ENCODE measurements around the gene DNAJB8. TPM values are rescaled to one million over a fixed set of nuclear protein-coding genes. Genes with fewer than 3 reads are reported as not detected.

Gene DNAJB8
- polyA plus RNA-seq, 1 experiment = not detected

DNA sequence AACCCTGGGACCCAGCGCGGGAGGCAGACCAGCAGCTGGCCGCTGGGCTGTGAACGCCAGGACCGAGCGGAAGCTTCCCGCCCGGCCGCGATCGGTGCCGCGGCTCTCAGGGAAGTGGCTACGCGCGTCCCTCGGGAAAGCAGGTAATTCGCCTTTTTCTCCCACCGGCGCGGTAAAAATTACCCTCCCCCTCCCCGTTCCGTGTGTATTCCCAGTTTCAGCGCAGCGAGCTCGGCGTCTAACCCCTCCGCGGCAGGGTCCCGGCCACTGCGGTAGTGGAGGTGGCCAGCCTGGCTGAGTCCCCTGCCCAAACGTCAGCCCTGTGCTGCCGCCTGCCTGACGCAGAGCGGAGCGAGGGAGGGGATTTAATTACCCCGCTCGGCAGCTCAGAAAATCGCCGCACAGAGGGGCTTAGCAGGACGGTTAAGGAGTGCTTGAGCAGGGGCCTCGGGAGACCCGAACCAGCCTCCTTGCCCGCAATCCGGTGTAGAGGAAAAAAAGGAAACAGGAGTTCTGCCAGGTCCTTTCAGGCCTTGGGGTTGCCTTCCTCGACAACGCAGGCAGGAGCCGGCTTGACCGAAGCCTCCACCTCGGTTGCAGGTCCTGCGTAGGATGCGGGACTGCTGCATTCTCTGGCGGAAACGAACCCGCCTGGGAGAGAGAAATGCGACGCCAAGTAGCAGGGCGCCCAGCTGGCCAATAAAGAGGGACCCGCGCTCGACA, 23.4 kb upstream of the DNAJB8 start:
- peaks cover 11% of the 10 kb centered on the region for H3K36me3 ChIP-seq (ENCODE audit: control insufficient read depth, insufficient read depth, low read length)
- TF ChIP-seq, protein P1, sequence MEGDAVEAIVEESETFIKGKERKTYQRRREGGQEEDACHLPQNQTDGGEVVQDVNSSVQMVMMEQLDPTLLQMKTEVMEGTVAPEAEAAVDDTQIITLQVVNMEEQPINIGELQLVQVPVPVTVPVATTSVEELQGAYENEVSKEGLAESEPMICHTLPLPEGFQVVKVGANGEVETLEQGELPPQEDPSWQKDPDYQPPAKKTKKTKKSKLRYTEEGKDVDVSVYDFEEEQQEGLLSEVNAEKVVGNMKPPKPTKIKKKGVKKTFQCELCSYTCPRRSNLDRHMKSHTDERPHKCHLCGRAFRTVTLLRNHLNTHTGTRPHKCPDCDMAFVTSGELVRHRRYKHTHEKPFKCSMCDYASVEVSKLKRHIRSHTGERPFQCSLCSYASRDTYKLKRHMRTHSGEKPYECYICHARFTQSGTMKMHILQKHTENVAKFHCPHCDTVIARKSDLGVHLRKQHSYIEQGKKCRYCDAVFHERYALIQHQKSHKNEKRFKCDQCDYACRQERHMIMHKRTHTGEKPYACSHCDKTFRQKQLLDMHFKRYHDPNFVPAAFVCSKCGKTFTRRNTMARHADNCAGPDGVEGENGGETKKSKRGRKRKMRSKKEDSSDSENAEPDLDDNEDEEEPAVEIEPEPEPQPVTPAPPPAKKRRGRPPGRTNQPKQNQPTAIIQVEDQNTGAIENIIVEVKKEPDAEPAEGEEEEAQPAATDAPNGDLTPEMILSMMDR (IDR thresholded peaks at IDR 0.05; ENCODE audit: insufficient read depth, low read depth, low read length) = 0 out of 2 replicates have a peak, but pooled peaks have one; percentile 22
- DNase-seq (ENCODE audit: low read depth) = no peak
- CTCF ChIA-PET = interaction anchor here (0.7 to 2.0 kb wide), 8 partner anchors 29 to 395 kb away, joined by 3 to 10 read pairs (median 4); no protein-coding TSS in a partner anchor
- no peaks in the 10 kb centered on the region; the same call in 1 of the 2 replicates for H3K27me3 ChIP-seq (ENCODE audit: control insufficient read depth, insufficient read depth, low read length)
- POLR2A ChIA-PET = no interaction called here
- peak overlapping the region; percentile 91 for H3K4me3 ChIP-seq (ENCODE audit: low read depth, low read length)

DNA sequence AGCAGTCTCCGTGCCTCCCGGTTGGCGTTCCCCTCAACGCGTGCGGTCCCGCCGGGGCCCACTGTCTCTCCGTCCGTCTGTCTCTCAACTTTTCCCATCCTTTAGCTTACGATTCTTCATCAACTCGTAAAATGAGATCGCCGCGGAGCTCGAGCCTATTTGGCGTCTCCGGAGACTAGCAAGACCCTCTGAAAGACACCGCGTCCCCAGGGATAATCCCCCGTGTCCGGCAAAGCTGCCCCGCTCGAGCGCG, 22.9 kb upstream of the DNAJB8 start:
- DNase-seq (ENCODE audit: low read depth) = no peak
- POLR2A ChIA-PET = no interaction called here
- TF ChIP-seq, protein P1 (IDR thresholded peaks at IDR 0.05; ENCODE audit: insufficient read depth, low read depth, low read length) = no peak
- H3K27me3 ChIP-seq (ENCODE audit: control insufficient read depth, insufficient read depth, low read length) = no peaks in the 10 kb centered on the region; the same call in 1 of the 2 replicates
- H3K4me3 ChIP-seq (ENCODE audit: low read depth, low read length) = peak overlapping the region; percentile 91
- CTCF ChIA-PET = interaction anchor here (0.8 to 2.0 kb wide), 6 partner anchors 49 to 394 kb away, joined by 3 to 10 read pairs (median 4); no protein-coding TSS in a partner anchor
- peaks cover 14% of the 10 kb centered on the region for H3K36me3 ChIP-seq (ENCODE audit: control insufficient read depth, insufficient read depth, low read length)

DNA sequence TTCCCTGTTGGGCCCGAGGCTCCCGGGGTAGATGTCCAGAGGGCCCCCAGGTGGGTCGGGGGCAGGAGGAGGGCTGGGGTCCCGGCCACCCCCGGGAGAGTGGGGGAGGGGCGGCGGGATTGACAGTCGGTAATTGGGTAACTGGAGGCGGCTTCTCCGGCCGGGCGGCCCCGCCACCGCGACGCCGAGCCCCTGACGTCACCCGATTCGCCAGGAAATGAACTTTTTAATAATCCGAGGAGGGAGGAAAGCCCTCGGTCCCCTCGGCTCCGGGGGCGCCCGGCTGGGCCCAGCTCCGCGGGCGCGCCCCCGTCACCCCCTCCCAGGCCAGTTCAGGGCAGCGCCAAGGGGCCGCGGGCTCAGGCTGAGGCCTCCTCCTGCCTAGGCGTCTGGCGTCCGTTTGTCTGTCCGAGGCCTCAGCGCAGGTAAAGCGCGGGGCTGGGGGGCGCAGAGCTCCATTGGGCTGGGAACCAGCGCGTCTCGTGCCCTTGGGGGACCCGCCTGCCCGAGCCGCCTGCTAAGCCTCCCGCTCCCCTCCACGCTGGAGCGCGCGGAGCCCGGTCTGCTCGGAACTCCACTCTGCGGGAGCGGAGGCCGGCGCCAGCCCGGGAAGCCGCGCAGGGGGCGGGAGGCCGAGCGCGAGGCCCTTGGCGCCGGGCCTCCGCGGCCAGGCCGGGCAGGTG, 22.4 kb upstream of the DNAJB8 start:
- Histone ChIP-seq H3K27me3 (ENCODE audit: control insufficient read depth, insufficient read depth, low read length) (no peaks in the 10 kb centered on the region), H3K4me3 (ENCODE audit: low read depth, low read length) (peak overlapping the region; percentile 91), H3K36me3 (ENCODE audit: control insufficient read depth, insufficient read depth, low read length) (peaks cover 15% of the 10 kb centered on the region)
- POLR2A ChIA-PET = no interaction called here
- TF ChIP-seq, protein P1 (IDR thresholded peaks at IDR 0.05; ENCODE audit: insufficient read depth, low read depth, low read length) = no peak
- DNase-seq (ENCODE audit: low read depth) = no peak
- CTCF ChIA-PET = interaction anchor here (0.8 to 2.0 kb wide), 7 partner anchors 8 to 394 kb away, joined by 3 to 10 read pairs (median 4); no protein-coding TSS in a partner anchor

DNA sequence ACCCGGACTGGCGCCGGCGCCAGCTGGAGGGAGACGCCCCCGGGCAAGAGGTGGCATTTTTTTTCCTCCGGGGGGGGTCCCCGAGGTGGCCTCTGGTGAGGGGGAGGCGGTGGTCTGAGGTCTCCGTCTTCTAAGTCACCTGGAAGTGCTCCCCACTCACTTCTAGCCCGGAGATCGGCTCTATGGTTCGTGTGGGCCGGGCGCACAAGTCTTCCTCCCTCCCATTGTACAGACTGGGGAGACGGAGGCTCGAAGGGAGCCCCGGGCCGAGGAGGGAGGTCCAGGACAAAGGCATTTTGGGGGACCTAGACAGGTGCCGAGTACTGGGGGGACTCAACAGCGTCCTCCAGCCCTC, 21.9 kb upstream of the DNAJB8 start:
- DNase-seq (ENCODE audit: low read depth) = no peak
- POLR2A ChIA-PET = no interaction called here

More for the DNA sequence above, 21.9 kb upstream of the DNAJB8 start:
- TF ChIP-seq, protein P1 (IDR thresholded peaks at IDR 0.05; ENCODE audit: insufficient read depth, low read depth, low read length) = no peak
- no peaks in the 10 kb centered on the region for H3K27me3 ChIP-seq (ENCODE audit: control insufficient read depth, insufficient read depth, low read length)
- H3K4me3 ChIP-seq (ENCODE audit: low read depth, low read length) = peak overlapping the region; percentile 91
- peaks cover 19% of the 10 kb centered on the region for H3K36me3 ChIP-seq (ENCODE audit: control insufficient read depth, insufficient read depth, low read length)
- CTCF ChIA-PET = interaction anchor here (1.2 to 1.6 kb wide), 2 partner anchors 9 to 61 kb away, joined by 4 read pairs; no protein-coding TSS in a partner anchor
